ENCODE data around the gene FAXC.
A peak's percentile ranks its signal among the peaks of the same experiment; 100 is the strongest.
"Not testable (repeated sequence)": the region's sequence is repeated elsewhere in the genome, so short reads cannot be mapped to it uniquely, and the experiment has no call there.

Gene FAXC

DNA sequence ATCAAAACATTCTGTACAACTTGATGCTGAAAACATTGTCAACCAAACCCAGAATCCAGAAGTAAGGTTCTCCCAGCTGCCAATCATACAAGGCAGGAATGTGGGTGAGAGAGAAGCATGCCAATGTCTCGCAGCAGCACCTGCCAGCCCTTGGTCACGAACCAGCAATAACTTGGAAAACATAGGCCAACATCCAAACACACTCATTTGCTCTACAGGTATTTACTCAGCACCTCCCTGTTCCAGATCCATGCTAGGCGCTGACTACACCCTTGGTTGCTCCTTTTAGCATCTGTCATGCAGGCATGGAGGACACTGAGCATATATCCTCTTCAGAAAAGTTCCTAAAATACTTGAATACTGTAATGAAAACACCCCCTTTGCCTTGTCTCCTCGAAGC, 63.6 kb downstream of the FAXC start:
- no peak for DNase-seq (ENCODE audit: low read depth)

- no peak for DNase-seq (ENCODE audit: low read depth)
Observed at GRCh38 chr6:99282479-99283062, 66.9 kb downstream of the FAXC start.

DNA sequence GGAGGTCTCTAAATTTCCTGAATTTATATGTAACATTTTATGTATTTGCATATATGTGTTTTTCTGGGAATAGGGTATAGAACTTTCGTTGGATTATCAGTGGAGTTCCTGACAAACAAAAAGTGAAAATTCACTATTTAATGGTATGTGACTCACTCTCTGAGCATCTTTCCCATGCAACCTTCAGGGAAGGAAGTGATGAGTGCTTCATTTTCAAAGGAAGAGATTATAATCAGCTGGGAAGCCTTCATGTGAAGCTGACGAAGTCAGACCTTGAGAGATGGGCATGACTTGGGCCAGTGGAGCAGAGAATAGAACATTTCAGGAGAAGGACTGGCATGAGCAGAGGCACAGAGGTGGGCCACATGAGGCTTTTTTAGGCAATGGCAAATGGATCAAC, 72.7 kb downstream of the FAXC start:
- peak; percentile 19 for DNase-seq (ENCODE audit: low read depth)

GRCh38 chr6:99270826-99271225, 78.6 kb downstream of the FAXC start:
- no peak for DNase-seq (ENCODE audit: low read depth)

GRCh38 chr6:99270030-99270429, 79.4 kb downstream of the FAXC start:
- no peak for DNase-seq (ENCODE audit: low read depth)

DNA sequence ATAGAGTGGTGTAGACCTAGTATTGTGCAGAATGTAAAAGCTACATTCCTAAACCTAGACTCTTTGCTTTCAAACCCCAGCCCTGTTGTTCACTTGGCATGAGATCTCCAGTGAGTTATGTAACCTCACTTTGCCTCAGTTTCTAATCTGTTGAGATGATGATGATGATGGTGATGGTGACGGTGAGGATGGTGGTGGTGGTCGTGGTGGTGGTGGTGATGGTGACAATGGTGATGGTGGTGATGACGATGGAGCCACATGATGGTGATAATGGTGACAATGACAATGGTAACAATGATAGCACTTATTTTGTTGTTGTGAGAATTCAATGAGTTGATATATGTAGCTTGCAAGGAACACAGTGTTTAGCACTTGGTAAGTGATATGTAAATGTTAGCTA, 80.3 kb downstream of the FAXC start:
- DNase-seq (ENCODE audit: low read depth), result no peak

- DNase-seq (ENCODE audit: low read depth), result not testable (repeated sequence)
Observed at GRCh38 chr6:99266996-99267395, 82.5 kb downstream of the FAXC start.

DNA sequence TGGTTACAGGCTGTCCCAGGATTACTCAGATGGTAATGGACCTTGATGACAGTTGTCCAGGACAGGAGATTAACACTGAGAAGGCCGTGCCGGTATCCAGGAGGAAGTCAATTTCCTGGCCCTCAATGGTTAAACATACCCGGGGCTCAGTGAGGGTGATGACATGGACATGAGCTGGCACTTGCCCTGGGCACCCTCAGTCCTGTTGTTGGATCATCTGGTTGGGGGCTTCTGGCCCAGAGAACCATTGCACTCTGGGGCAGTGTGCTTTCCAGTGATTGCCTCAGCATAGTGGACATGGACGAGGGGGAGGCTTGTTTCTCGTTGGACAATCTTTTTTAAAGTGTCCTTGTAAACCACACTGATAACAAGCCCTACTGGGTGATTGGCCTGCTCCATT, 84.0 kb downstream of the FAXC start:
- DNase-seq (ENCODE audit: low read depth), result not testable (repeated sequence)

DNA sequence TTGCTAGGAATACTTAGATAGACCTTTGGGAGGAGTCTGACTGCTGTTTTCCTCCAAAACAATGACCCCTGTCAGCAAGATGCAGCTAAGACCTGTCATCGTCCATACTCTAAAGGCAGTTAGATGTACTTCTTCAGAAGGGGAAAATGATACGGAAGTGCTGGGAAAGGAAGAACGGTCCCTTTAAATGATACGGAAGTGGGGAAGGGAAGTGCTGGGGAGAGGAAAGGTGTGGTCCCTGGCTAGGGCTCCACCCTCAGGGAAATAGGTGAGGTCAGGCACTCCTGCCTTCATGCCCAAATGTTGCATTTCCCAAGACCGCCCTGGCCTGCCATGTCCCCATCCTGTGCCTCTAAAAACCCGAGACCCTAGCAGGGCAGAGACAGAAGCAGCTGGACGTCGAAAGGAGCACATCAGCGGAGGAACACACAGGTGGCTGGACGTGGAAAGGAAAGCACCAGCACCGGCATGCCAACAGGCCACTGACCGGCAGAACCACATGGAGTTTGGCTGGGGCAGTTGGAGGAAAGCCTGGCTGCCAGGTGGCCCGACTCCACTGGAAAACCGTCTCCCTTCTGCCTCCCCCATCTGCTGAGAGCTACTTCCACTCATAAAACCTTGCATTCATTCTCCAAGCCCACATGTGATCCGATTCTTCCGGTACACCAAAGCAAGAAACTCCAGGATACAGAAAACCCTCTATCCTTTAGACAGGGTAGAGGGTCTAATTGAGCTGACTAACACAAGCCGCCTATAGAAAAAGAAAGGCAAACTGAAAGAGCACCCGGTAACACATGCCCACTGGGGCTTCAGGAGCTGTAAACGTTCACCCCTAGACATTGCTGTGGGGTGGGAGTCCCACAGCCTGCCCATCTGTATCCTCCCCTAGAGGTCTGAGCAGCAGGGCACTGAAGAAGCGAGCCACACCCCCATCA, 94.6 kb downstream of the FAXC start:
- DNase-seq (ENCODE audit: low read depth), result no peak

DNA sequence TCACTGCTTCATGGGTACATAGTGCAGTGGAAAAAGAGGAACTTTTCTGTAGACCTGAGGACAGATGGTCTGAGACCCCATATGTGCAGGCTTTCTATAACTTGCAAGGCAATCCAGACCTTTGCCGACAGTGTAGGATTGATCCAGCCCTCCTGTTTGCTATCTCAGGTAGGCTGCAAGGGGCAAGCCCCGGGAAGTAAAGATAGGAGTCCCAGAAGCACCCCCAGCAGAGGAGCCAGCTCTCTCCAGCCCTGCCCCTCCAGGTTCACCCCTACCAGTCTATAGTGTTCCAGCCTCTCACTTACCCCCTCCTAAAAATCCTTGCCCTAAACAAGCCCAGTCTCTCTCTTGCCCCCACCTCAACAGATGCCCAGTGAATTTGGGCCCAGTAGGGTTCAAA, 96.2 kb downstream of the FAXC start:
- no peak for DNase-seq (ENCODE audit: low read depth)

GRCh38 chr6:99252421-99252820, 97.1 kb downstream of the FAXC start:
- no peak for DNase-seq (ENCODE audit: low read depth)

DNA sequence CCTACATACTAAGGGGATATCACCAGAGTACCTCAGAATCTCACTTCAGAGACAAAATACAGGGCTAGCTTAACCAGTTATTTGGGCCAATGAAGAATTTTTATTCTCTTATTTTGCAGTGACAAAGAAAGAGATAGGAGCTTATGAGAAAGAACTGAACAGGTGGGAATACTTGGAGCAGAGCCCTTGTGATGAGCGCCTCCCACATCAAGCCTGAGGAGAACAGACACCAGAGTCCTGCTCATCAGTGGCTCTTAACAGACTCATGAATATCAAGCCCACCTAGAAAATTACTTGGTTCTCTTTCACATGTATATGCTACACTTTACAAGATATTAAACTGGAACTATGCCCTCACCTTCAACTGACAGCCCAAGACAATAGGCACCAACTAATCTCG, 99.0 kb downstream of the FAXC start:
- DNase-seq (ENCODE audit: low read depth), result no peak

- DNase-seq (ENCODE audit: low read depth), result no peak
Observed at GRCh38 chr6:99246602-99247001, 102.9 kb downstream of the FAXC start.

DNA sequence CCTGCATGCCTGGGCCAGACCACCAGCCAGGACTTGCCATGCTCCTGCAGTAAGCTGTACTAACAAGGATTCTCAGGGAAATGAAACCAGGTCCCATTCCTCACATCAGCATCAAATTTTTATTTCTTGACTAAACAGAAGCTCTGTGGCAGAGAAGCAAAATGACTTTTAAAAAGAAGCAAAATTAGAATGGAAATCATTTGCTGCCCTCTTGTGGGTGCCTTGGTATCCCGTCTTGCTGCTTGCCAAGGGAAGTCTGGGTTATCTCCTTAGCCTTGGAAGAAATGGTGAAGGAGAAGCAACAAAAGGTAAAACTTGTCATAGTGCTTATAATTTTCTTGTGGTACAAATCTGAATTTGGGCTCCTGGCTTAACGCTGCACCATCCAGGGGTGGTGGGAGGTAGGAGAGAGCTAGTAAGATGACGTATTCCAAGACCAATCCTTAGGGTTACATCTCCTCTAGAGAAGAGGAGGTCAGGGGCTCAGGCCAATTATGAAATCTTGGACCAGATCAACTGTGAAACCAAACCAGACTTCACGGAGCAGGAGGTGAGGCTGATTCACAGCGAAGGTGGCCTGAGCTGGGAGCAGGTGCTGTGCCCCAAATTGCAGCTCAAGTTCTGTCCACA, 107.5 kb downstream of the FAXC start:
- peak; percentile 22 for DNase-seq (ENCODE audit: low read depth)

DNA sequence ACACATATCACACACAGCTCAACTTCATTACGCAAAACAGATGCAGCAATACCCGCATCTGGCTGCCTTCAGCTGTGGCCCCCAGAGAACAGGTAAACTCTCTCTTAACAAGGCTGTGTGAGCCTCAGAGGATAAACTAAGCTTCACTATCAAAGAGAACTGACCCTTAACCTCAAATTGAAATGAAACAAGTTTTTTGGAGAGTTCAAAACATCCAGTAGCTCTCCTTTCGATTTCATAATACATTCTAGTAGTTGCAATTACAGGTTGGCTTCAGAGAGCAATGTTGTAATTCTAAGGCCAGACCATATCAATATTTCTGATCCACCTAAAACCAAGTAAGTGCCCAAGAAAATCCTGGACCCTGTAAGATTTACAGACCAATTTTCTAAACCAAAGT, 113.5 kb downstream of the FAXC start:
- no peak for DNase-seq (ENCODE audit: low read depth)

GRCh38 chr6:99233219-99233618, 116.3 kb downstream of the FAXC start:
- DNase-seq (ENCODE audit: low read depth), result no peak

DNA sequence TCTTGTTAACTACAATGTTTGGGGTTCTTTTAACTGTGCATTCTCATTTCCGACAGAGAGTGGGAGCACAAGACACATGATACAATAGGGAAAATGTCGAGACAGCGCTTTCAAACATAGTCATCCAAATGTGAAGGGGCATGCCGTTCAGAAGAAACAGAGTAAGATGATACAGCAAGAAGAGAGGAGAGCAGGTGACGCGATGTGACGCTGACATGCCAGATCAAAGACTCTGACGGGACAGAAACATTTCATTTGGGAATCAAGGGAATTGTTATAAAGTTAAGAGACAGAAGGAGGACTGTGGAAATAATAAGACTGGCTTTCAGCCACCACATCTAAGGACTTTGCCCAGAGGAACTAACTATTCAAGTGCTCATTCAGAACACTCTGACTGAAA, 117.4 kb downstream of the FAXC start:
- no peak for DNase-seq (ENCODE audit: low read depth)

- no peak for DNase-seq (ENCODE audit: low read depth)
Observed at GRCh38 chr6:99225172-99225571, 124.3 kb downstream of the FAXC start.
